Vagina (tissue), 2 donors: ENCODE results near the gene MICB. TPM values are rescaled to one million over a fixed set of nuclear protein-coding genes. Genes with fewer than 3 reads are reported as not detected.

Experiments
- DNase-seq, 2 donors: peaks; one replicate each; pipeline ENCODE4 v3.0.0-alpha.2; 2017; ENCODE audit errors: extremely low spot score in 2 of 2
- H3K27ac ChIP-seq: fragments of 200-600 bp; sonication (generic); one replicate; pipeline ENCODE4 v1.5.1; 2019
- H3K27me3 ChIP-seq: fragments of 200-600 bp; sonication (generic); one replicate; pipeline ENCODE4 v1.5.1; 2019
- H3K36me3 ChIP-seq, 2 donors: fragments of 200-600 bp; sonication (generic); one replicate each; pipeline ENCODE4 v1.5.1; 2017 to 2019
- H3K4me1 ChIP-seq: fragments of 200-600 bp; sonication (generic); one replicate; pipeline ENCODE4 v1.5.1; 2019
- H3K4me3 ChIP-seq, 2 donors: fragments of 200-600 bp; sonication (generic); 1 replicate in 1 of 2; 2 replicates in 1 of 2; pipeline ENCODE4 v1.5.1; 2016 to 2019
- H3K9me3 ChIP-seq: fragments of 200-600 bp; sonication (generic); one replicate; pipeline ENCODE4 v1.5.1; 2019
- CTCF ChIP-seq, 3 experiments: fragments of 450-650 bp in 2 of 3; fragments of 200-600 bp in 1 of 3; sonication (generic) in 1 of 3; IDR thresholded peaks; one replicate each; pipeline ENCODE4 v1.5.1; 2017 to 2019; ENCODE audit warnings: antibody characterized with exemption in 3 of 3, mild to moderate bottlenecking in 2 of 3, moderate library complexity in 2 of 3
- POLR2A ChIP-seq, 2 donors: fragments of 450-650 bp; IDR thresholded peaks; one replicate each; pipeline ENCODE4 v1.6.1; 2017; ENCODE audit warnings: antibody characterized with exemption in 2 of 2, mild to moderate bottlenecking in 2 of 2, moderate library complexity in 2 of 2
- POLR2AphosphoS5 ChIP-seq, 2 donors: sonication (generic); formaldehyde crosslinking; IDR thresholded peaks; one replicate each; pipeline ENCODE4 v1.9.0; 2017; ENCODE audit warnings: antibody characterized with exemption in 2 of 2, mild to moderate bottlenecking in 2 of 2, low read depth in 1 of 2; ENCODE audit not compliant: insufficient read depth in 1 of 2
- intact Hi-C: fragments of 100-400 bp; cut with DNase I; formaldehyde crosslinking; loops from one replicate; pipeline ENCODE4 v1.15.1; 2023
- total RNA-seq: library from RNA; depleted of rRNA; stranded (reverse); fragments of >200 nt; gene quantifications from one replicate; pipeline ENCODE4 v1.2.3, GENCODE V29; 2016

The MICB gene
- total RNA-seq, 1 donor from 2014 or later, result 3.2 TPM

- no peaks in the 10 kb centered on the region for H3K27me3 ChIP-seq
- H3K36me3 ChIP-seq, result peaks cover 0 to 49% of the 10 kb centered on the region in 2 donors
- DNase-seq, result no peak
- no peak overlapping the region for H3K27ac ChIP-seq
- no peaks in the 10 kb centered on the region for H3K4me1 ChIP-seq
- intact Hi-C loops, result no loop called here
- H3K9me3 ChIP-seq, result no peaks in the 10 kb centered on the region
- TF ChIP-seq POLR2A (IDR thresholded peaks at IDR 0.05) (no peak), POLR2AphosphoS5 (IDR thresholded peaks at IDR 0.05; ENCODE audit: insufficient read depth in 1 of 2, low read depth in 1 of 2) (no peak), CTCF (IDR thresholded peaks at IDR 0.05) (no peak)
- H3K4me3 ChIP-seq, result no peak overlapping the region
Measured at GRCh38 chr6:31529329-31530150, 31.6 kb downstream of the MICB start.

GRCh38 chr6:31530659-31531058 lies 32.7 kb downstream of the MICB start:
- H3K9me3 ChIP-seq, result no peaks in the 10 kb centered on the region
- peaks cover 0 to 60% of the 10 kb centered on the region in 2 donors for H3K36me3 ChIP-seq
- no peaks in the 10 kb centered on the region for H3K27me3 ChIP-seq
- DNase-seq, result no peak
- no peak for TF ChIP-seq POLR2A (IDR thresholded peaks at IDR 0.05)
- TF ChIP-seq CTCF (IDR thresholded peaks at IDR 0.05), result no peak
- no peak for TF ChIP-seq POLR2AphosphoS5 (IDR thresholded peaks at IDR 0.05; ENCODE audit: insufficient read depth in 1 of 2, low read depth in 1 of 2)
- H3K4me1 ChIP-seq, result no peaks in the 10 kb centered on the region
- H3K4me3 ChIP-seq, result no peak overlapping the region
- H3K27ac ChIP-seq, result no peak overlapping the region
- intact Hi-C loops, result no loop called here

- Histone ChIP-seq H3K4me1 (no peaks in the 10 kb centered on the region), H3K4me3 (no peak overlapping the region), H3K9me3 (no peaks in the 10 kb centered on the region), H3K36me3 (peaks cover 0 to 65% of the 10 kb centered on the region in 2 donors), H3K27me3 (no peaks in the 10 kb centered on the region), H3K27ac (no peak overlapping the region)
- TF ChIP-seq POLR2AphosphoS5 (IDR thresholded peaks at IDR 0.05; ENCODE audit: insufficient read depth in 1 of 2, low read depth in 1 of 2), result no peak
- no peak for TF ChIP-seq POLR2A (IDR thresholded peaks at IDR 0.05)
- no peak for TF ChIP-seq CTCF (IDR thresholded peaks at IDR 0.05)
- intact Hi-C loops, result no loop called here
- no peak for DNase-seq
Measured at GRCh38 chr6:31531162-31531561, 33.2 kb downstream of the MICB start.

GRCh38 chr6:31531771-31532643 lies 34.1 kb downstream of the MICB start:
- Histone ChIP-seq H3K36me3 (peaks cover 0 to 73% of the 10 kb centered on the region in 2 donors), H3K9me3 (no peaks in the 10 kb centered on the region), H3K4me1 (no peaks in the 10 kb centered on the region), H3K27ac (no peak overlapping the region), H3K4me3 (no peak overlapping the region), H3K27me3 (no peaks in the 10 kb centered on the region)
- TF ChIP-seq POLR2AphosphoS5 (IDR thresholded peaks at IDR 0.05; ENCODE audit: insufficient read depth in 1 of 2, low read depth in 1 of 2) (no peak), CTCF (IDR thresholded peaks at IDR 0.05) (no peak), POLR2A (IDR thresholded peaks at IDR 0.05) (no peak)
- no peak for DNase-seq
- intact Hi-C loops, result no loop called here
